Fibroblast of skin of scalp (primary cell): Measurements from ENCODE around the gene PYY.
"Not testable (repeated sequence)": the region's sequence is repeated elsewhere in the genome, so short reads cannot be mapped to it uniquely, and the experiment has no call there.

Source experiments
- DNase-seq: peaks from one replicate; pipeline ENCODE4 v3.0.0-alpha.2; 2013

PYY gene

GRCh38 chr17:43945074-43945829, 8.5 kb downstream of the PYY start:
- peak; percentile 22 for DNase-seq

DNA sequence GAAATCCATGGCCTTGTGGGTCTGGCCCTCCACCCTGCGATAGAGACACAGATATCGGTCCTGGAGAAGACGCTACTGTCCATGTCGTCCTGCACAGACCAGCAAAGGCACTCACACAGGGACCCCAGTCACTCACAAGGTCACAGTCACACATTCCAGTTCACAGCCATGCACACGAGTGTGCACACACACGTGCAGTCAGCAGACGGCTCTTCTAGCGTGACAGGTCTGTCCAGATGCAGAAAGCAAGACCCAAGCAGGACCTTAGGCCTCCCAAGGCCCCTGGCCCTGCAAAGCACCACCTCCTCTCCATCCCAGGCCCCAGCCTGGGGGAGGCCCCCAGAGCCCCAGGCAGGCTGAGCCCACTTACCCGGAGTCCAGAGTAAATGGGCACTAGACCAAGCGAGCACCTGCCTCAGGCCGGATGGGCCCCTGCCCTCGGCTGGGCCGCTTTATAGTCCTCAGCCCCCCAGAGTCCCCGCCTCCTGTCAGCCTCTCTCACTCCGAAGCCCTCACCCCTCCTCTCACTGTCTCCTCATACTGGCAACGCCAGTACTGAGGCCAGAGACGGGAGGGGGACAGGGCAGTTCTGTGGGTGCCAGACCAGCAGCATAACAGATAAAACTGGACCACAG, 11.6 kb downstream of the PYY start, which contains the start of gene PPY:
TSS of gene PPY (minus strand) at position 426 of the 635 bp plus-strand sequence. CDS start 822 bp downstream, outside the sequence.
- DNase-seq, result no peak

- peak; percentile 59 for DNase-seq
Measured at GRCh38 chr17:43940630-43941029, 13.1 kb downstream of the PYY start.

DNA sequence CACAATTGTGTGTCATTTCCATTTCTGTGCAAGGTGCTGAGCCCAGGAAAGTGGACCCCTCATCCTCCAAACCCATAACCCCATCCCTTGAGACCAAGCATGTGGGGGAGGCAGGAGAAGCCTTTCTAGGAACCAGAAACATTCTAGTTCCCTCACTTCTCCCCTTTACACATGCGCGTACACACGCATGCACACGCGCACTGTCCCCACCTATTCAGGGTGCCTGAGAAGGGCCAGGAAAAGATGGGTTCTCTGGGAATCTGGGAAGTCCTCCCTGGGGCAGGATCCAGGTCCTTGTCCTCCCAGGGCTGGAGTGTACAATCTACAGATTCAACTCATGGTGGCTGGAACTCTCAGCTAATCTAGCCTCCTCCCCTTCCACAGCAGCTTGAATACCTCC, 13.9 kb downstream of the PYY start:
- no peak for DNase-seq

- DNase-seq, result not testable (repeated sequence)
Measured at GRCh38 chr17:43939452-43939851, 14.3 kb downstream of the PYY start.

DNA sequence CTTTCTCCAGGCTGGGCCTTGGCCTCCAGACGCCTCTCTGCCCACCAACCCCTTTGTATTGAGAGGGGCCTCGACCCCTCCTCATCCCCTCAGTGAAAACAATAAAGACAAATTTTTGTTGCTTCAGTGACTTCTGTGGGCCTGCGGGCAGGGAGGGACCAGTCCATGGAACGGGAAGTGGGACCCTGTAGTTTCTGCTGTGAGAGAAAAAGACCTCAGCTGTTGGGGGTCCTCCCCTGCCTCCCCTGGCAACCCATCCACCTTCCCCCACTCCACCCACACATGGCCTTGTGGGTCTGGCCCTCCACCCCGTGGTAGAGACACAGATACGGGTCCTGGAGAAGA, 14.9 kb downstream of the PYY start:
- DNase-seq, result no peak

DNA sequence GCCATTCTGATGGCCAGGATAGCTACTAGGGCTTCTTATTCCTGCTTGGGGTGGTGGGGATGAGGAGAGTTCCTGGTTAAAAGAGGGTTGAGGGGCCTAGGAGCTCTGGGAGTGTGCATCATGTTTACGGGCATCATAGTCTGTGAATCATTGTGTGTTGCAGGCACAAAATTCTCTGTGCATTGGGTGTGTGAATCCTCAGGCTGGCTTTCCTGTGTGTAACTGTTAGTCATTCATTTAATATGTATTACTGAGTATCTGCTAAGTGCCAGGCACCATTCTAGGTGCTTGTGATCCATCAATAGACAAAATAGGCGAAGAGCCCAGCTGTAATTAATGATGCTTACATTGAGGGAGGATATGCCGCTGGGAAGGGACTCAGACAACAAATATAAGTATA, 17.3 kb downstream of the PYY start:
- DNase-seq, result peak; percentile 20

DNA sequence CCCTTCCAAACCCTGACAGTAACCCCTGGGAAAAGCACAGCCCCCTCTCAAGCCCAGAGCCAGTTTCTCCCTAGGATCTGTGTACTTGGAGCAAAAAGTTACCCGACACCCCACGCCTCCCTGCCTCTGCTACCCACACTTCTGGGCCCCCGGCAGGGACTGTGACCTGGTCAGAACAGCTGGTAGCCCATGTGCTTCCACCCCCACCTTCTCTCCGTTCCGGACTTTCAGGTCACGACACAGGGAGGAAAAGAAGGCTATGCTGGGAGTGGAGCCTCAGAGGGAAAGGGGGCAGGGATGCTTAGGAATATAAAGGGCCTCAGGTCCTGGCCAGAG, 17.8 kb downstream of the PYY start:
- no peak for DNase-seq

DNA sequence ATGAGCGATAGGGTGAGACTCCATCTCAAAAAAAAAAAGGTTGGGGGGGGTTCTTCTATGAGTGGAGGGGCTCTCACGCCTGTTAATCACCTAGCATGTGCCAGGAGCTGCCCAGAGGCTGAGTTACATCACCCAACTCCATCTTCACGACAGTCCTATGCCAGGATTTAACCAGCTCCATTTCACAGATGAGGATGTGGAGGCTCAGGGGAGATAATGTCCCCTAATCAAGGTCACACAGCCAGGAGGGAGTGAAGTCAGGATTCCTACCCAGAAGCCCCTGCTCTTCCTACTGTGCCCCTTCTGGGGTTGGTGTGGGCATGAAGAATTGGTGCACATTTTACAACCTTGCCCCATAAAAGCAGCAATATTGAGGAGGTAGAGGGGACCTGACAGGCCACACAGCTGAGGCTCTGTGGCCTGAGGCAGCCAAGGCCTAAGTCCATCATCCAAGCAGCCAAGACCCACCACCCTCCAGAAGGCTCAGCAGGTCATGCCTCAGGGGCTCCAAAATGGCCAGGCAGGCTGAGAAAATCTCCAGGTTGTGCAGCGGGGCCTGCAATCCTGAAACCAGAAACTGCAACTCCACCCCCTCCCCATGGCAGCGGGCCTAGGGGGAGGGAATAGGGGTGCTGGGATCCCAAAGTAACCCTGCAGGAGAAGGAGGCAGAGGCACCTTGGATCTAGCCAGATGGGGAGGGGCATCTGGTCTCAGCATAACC, 18.4 kb downstream of the PYY start:
- DNase-seq, result no peak

DNA sequence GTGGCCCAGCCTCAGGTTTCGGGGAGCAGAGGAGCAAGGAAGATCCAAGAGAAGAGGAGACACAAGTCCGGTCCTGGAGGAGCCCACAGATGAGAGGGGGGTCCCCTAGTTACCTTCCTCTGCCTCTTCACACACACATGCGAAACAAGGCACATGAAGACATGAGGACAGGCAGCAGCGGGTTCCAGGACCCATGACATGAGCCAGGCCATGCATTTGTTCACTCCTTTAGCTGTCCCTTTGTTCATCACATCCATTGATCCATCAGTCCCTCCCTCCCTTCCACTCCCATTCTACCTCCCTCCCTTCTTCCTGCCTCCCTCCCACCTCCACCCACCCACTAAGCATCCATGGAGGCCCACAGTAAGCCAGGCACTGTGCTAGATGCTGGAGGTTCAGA, 20.8 kb downstream of the PYY start:
- no peak for DNase-seq

DNA sequence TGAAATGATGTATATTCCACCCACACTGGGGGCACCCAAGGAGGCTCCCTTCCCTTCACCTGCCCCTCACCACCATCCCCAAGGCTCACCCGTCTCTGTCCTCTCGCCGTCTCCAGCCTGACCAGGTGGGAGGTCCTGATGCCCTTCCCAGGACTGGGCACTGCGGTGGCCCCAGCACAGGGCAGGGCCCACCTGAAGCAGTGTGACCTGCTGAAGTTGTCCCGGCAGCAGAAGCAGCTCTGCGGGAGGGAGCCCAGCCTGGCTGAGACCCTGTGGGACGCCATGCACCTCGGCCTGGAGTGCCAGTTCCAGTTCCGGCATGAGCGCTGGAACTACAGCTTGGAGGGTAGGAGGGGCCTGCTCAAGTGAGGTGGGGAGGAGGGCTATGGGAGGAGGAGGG, 21.4 kb downstream of the PYY start:
- no peak for DNase-seq

DNA sequence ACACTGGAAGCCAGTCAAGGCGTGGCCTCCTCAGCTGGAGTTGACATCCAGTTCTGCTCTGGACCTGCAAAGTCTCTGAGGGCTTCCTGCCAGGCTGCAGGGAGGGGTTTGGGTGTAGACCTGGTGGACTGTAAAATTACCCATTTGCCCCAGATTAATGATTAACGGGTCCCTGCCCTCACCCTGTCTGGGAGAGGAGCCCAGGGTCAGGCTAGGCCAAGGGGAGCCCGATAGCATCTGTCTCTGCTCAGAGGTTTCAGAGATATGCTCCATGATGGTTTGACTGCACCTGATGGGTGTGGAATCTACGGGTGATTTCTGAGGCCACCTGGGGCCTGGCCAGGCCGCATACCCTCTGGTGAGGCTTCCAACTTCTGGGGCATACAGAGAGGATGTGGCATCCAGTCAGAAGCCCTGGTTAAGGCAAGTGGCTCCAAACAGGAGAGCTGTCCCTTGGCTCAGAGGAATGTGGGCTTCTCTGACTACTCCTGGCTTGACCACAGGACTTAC, 22.6 kb downstream of the PYY start:
- DNase-seq, result no peak

GRCh38 chr17:43928609-43929008, 25.1 kb downstream of the PYY start:
- DNase-seq, result no peak

- DNase-seq, result not testable (repeated sequence)
Measured at GRCh38 chr17:43927929-43928328, 25.8 kb downstream of the PYY start.

- no peak for DNase-seq
Measured at GRCh38 chr17:43927060-43927864, 26.5 kb downstream of the PYY start.

DNA sequence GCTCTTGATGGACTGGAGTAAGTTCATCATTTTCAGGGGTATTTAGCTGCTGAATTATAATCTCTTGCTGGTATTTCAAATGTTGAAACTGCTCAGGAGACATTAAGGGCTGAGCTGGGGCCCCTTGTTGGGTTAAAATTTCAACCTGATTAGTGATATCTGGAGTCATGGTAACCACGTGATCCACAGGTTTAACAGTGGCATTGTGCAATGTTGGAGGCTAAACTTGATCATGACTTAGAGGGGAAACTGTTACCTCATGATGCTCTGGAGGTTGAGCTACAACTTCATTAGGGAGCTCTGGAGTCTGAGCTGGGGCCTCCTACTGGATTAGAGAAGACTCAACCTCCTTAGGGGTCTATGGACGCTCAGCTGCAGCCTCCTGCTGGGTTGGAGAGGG, 29.2 kb downstream of the PYY start:
- DNase-seq, result no peak

DNA sequence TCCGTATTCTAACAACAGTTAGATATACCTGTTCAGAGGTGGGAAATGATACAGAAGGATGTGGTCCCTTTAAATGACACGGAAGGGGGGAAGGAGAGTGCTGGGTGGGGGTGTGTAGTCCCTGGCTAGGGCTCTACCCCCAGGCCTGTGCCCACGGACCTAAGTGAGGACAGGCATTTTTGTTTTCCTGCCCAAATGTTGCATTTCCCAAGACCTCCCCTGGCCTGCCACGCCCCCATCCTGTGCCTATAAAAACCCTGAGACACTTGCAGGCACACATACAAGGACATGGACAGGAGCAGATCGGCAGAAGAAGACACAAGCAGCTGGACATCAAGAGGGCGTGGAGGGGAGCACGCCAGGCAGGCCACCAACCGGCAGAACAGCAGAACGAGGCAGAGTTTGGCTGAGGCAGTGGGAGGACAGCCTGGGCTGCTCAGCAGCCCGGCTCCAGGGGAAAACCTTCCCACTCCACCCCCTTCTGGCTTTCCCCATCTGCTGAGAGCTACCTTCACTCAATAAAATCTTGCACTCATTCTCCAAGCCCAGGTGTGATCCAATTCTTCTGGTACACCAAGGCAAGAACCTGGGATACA, 33.1 kb downstream of the PYY start:
- no peak for DNase-seq

DNA sequence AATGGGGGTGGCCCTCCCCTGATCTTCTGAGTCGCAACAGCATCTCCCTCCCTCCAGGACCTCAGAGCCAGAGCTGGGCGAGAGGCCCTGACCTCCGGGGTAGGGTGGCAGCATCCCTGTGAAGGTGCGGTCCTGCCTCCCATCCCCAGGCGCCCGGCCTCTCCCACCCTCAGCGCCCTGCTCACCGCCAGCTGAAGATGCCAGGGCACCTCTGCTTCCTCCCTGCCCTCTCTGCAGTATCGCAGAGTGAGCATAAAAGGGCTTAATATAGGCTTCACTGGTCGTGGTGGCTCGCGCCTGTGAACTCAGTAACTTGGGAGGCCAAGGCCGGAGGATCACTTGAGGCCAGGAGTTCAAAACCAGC, 35.7 kb downstream of the PYY start:
- no peak for DNase-seq

GRCh38 chr17:43917348-43918025, 36.3 kb downstream of the PYY start:
- peak; percentile 19 for DNase-seq

GRCh38 chr17:43917016-43917347, 36.8 kb downstream of the PYY start:
- no peak for DNase-seq

- DNase-seq, result no peak
Measured at GRCh38 chr17:43916385-43916784, 37.4 kb downstream of the PYY start.

GRCh38 chr17:43915559-43915958, 38.2 kb downstream of the PYY start:
- DNase-seq, result peak; percentile 13
